ENCODE measurements around the gene ZNF860. TPM values are rescaled to one million over a fixed set of nuclear protein-coding genes. Genes with fewer than 3 reads are reported as not detected.

The ZNF860 gene
- total RNA-seq (41.4 and 45.9 TPM in 2 replicates), polyA plus RNA-seq (11.1 and 16.2 TPM in 2 replicates), polyA minus RNA-seq (27.0 and 31.4 TPM in 2 replicates)
- 59.5 TPM for total RNA-seq (2013)

GRCh38 chr3:31981206-31982181 lies at the start of gene ZNF860, which contains the start of gene OSBPL10:
Gene ZNF860 (plus strand): TSS chr3:31981750. CDS start chr3:31989080, 7,330 bp downstream.
Gene OSBPL10 (minus strand): TSS chr3:31981262. CDS start chr3:31981179, 83 bp downstream.
- peak within 1 kb of the TSS; percentile 75 to 95 (median 88) for H3K4me3 ChIP-seq (ENCODE audit: control extremely low read depth in 1 of 5, extremely low read depth in 1 of 5, insufficient read depth in 1 of 5, low read depth in 2 of 5, low read length in 4 of 5)
- CTCF ChIA-PET: interaction anchor here (0.5 to 2.3 kb wide), 18 partner anchors 8 to 177 kb away, joined by 3 to 22 read pairs (median 4); no protein-coding TSS in a partner anchor
- WGBS (ENCODE audit: insufficient coverage): 4% methylated on average over 62 of the region's 65 CpGs

More at GRCh38 chr3:31981206-31982181, at the start of gene ZNF860, which contains the start of gene OSBPL10:
- H3K27ac ChIP-seq (ENCODE audit: low read length in 2 of 2): peak within 1 kb of the TSS; percentile 70 to 84
- H3K9me3 ChIP-seq (ENCODE audit: control extremely low read depth in 1 of 3, control insufficient read depth in 2 of 3, insufficient read depth in 1 of 3, low read length in 2 of 3): peaks cover 0 to 8% (median 2%) of the 10 kb centered on the region in 3 donors
- no peaks in the 10 kb centered on the region for H3K9me3 Mint-ChIP-seq (ENCODE audit: insufficient read depth)
- intact Hi-C loops (cut with micrococcal nuclease): loop anchor here (1.0 to 10.0 kb wide), 11 partner anchors 9 to 179 kb away; partner anchors contain the start of gene GPD1L
- peak within 1 kb of the TSS; percentile 81 for H3K4me2 ChIP-seq (replicated peaks; ENCODE audit: low read depth, low read length, poor library complexity, severe bottlenecking)
- H3K27ac Mint-ChIP-seq: peak within 1 kb of the TSS; percentile 98
- POLR2A ChIA-PET: interaction anchor here (0.6 to 2.9 kb wide), 11 partner anchors 9 to 466 kb away, joined by 3 to 17 read pairs (median 4); partner anchors contain the start of genes GPD1L and STT3B
- no peaks in the 10 kb centered on the region for H4K20me1 ChIP-seq (ENCODE audit: control insufficient read depth, insufficient read depth, low read length, poor library complexity, severe bottlenecking)
- no peaks in the 10 kb centered on the region for H3K27me3 ChIP-seq (replicated peaks in 1 of 4; ENCODE audit: control extremely low read depth in 1 of 4, control insufficient read depth in 3 of 4, insufficient read depth in 4 of 4, low read length in 3 of 4)
- H2AFZ ChIP-seq (ENCODE audit: insufficient read depth, low read depth, low read length, poor library complexity, severe bottlenecking): peak within 1 kb of the TSS; percentile 86
- peaks cover 0 to 34% of the 10 kb centered on the region in 2 experiments for H3K36me3 ChIP-seq (replicated peaks in 1 of 2; ENCODE audit: control extremely low read depth in 1 of 2, control insufficient read depth in 1 of 2, extremely low read depth in 1 of 2, insufficient read depth in 2 of 2, low read length in 1 of 2)
- peak within 1 kb of the TSS; percentile 90 for H3K9ac ChIP-seq (ENCODE audit: low read length)
- H3K4me3 Mint-ChIP-seq: peak within 1 kb of the TSS; percentile 99
- no peaks in the 10 kb centered on the region for H3K27me3 Mint-ChIP-seq
- H3K79me2 ChIP-seq (ENCODE audit: control insufficient read depth, insufficient read depth, low read length): peaks cover 82% of the 10 kb centered on the region
- DNase-seq (peak; percentile 75), ATAC-seq (ENCODE audit: low read depth) (peak; percentile 64)
- TF ChIP-seq EZH2 (IDR thresholded peaks at IDR 0.05; ENCODE audit: borderline replicate concordance, insufficient read depth, low read depth, low read length, poor library complexity, severe bottlenecking): no peak
- TF ChIP-seq, protein P1, sequence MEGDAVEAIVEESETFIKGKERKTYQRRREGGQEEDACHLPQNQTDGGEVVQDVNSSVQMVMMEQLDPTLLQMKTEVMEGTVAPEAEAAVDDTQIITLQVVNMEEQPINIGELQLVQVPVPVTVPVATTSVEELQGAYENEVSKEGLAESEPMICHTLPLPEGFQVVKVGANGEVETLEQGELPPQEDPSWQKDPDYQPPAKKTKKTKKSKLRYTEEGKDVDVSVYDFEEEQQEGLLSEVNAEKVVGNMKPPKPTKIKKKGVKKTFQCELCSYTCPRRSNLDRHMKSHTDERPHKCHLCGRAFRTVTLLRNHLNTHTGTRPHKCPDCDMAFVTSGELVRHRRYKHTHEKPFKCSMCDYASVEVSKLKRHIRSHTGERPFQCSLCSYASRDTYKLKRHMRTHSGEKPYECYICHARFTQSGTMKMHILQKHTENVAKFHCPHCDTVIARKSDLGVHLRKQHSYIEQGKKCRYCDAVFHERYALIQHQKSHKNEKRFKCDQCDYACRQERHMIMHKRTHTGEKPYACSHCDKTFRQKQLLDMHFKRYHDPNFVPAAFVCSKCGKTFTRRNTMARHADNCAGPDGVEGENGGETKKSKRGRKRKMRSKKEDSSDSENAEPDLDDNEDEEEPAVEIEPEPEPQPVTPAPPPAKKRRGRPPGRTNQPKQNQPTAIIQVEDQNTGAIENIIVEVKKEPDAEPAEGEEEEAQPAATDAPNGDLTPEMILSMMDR (IDR thresholded peaks at IDR 0.05): no peak
- H3K4me1 Mint-ChIP-seq: peaks cover 78% of the 10 kb centered on the region
- peaks cover 75% of the 10 kb centered on the region in 2 donors for H3K4me1 ChIP-seq (ENCODE audit: control insufficient read depth in 2 of 2, insufficient read depth in 2 of 2, low read length in 2 of 2)
